LHCN-M2 (cell line): ENCODE measurements around the gene DOK5. TPM values are rescaled to one million over a fixed set of nuclear protein-coding genes. Genes with fewer than 3 reads are reported as not detected.

Source experiments
- DNase-seq: peaks from one replicate; pipeline ENCODE4 v3.0.0-alpha.2; 2012; ENCODE audit warnings: low read depth
- total RNA-seq: library from RNA; depleted of rRNA; stranded (reverse); fragments of >200 nt; gene quantifications from 2 replicates; pipeline ENCODE4 v1.2.3, GENCODE V29; 2014

The DOK5 gene
- total RNA-seq, 1 experiment from 2014 or later = not detected

- DNase-seq = no peak
These were observed 82.6 kb downstream of the DOK5 start for GRCh38 chr20:54557806-54558590.

GRCh38 chr20:54559890-54560289, 84.5 kb downstream of the DOK5 start:
- DNase-seq = no peak

GRCh38 chr20:54560357-54560756, 85.0 kb downstream of the DOK5 start:
- DNase-seq = no peak

GRCh38 chr20:54565255-54565654, 89.9 kb downstream of the DOK5 start:
- DNase-seq = no peak

- no peak for DNase-seq
These were observed 90.8 kb downstream of the DOK5 start for GRCh38 chr20:54566031-54566688.

GRCh38 chr20:54570561-54570960, 95.2 kb downstream of the DOK5 start:
- DNase-seq = no peak

GRCh38 chr20:54572665-54573435, 97.5 kb downstream of the DOK5 start:
- DNase-seq = no peak

GRCh38 chr20:54573838-54574237, 98.4 kb downstream of the DOK5 start:
- no peak for DNase-seq

- DNase-seq = no peak
These were observed 101.1 kb downstream of the DOK5 start for GRCh38 chr20:54576518-54576917.

- DNase-seq = no peak
These were observed 102.2 kb downstream of the DOK5 start for GRCh38 chr20:54577637-54578036.

GRCh38 chr20:54585217-54585616, 109.8 kb downstream of the DOK5 start:
- DNase-seq = no peak

GRCh38 chr20:54587408-54587807, 112.0 kb downstream of the DOK5 start:
- no peak for DNase-seq

GRCh38 chr20:54589402-54590030, 114.1 kb downstream of the DOK5 start:
- no peak for DNase-seq

GRCh38 chr20:54590856-54591255, 115.5 kb downstream of the DOK5 start:
- DNase-seq = no peak

- no peak for DNase-seq
These were observed 121.3 kb downstream of the DOK5 start for GRCh38 chr20:54596651-54597050.

- no peak for DNase-seq
These were observed 123.0 kb downstream of the DOK5 start for GRCh38 chr20:54598352-54598751.

GRCh38 chr20:54600634-54601033, 125.2 kb downstream of the DOK5 start:
- DNase-seq = no peak

GRCh38 chr20:54601831-54602515, 126.6 kb downstream of the DOK5 start:
- no peak for DNase-seq

- DNase-seq = no peak
These were observed 129.9 kb downstream of the DOK5 start for GRCh38 chr20:54605319-54605718.

GRCh38 chr20:54606380-54606779, 131.0 kb downstream of the DOK5 start:
- no peak for DNase-seq

GRCh38 chr20:54608039-54608745, 132.8 kb downstream of the DOK5 start:
- no peak for DNase-seq
